Kidney (tissue), 14 donors: ENCODE results near the gene CRTC1. TPM values are rescaled to one million over a fixed set of nuclear protein-coding genes. Genes with fewer than 3 reads are reported as not detected.

ENCODE experiments used
- DNase-seq, 5 donors: peaks; one replicate each; pipeline ENCODE4 v3.0.0-alpha.2; 2013 to 2020
- FAIRE-seq: peaks from 2 replicates; lab custom pipeline; 2012; peaks lifted over from hg19 to GRCh38; lab: Jason Lieb, UNC
- H3K27ac ChIP-seq, 2 donors: one replicate each; pipeline ENCODE4 v1.7.0; 2013; ENCODE audit warnings: low read depth in 2 of 2, low read length in 2 of 2, inconsistent platforms in 1 of 2
- H3K27me3 ChIP-seq: one replicate; pipeline ENCODE4 v1.7.1; 2013; ENCODE audit warnings: low read length, inconsistent platforms; ENCODE audit not compliant: control insufficient read depth, insufficient read depth
- H3K36me3 ChIP-seq, 3 donors: one replicate each; pipeline versions ENCODE4 v1.7.0 to v1.7.1; 2013; ENCODE audit warnings: low read length in 3 of 3, control low read depth in 1 of 3, inconsistent platforms in 1 of 3; ENCODE audit not compliant: insufficient read depth in 3 of 3, control insufficient read depth in 2 of 3
- H3K4me1 ChIP-seq, 3 donors: one replicate each; pipeline versions ENCODE4 v1.7.0 to v1.7.1; 2013; ENCODE audit warnings: low read length in 3 of 3, inconsistent platforms in 1 of 3, low read depth in 1 of 3; ENCODE audit not compliant: control insufficient read depth in 2 of 3, insufficient read depth in 2 of 3
- H3K4me3 ChIP-seq, 3 donors: one replicate each; pipeline versions ENCODE4 v1.7.0 to v1.8.1; 2013; ENCODE audit warnings: low read length in 3 of 3, control low read depth in 1 of 3, inconsistent platforms in 1 of 3
- H3K9ac ChIP-seq, 3 donors: one replicate each; pipeline versions ENCODE4 v1.7.0 to v1.7.1; 2013; ENCODE audit warnings: low read length in 3 of 3, control low read depth in 1 of 3, inconsistent platforms in 1 of 3
- H3K9me3 ChIP-seq, 3 donors: one replicate each; pipeline versions ENCODE4 v1.7.0 to v1.7.1; 2013; ENCODE audit warnings: low read length in 3 of 3, control low read depth in 1 of 3, inconsistent platforms in 1 of 3; ENCODE audit not compliant: control insufficient read depth in 2 of 3, insufficient read depth in 1 of 3
- CTCF ChIP-seq: IDR thresholded peaks from 3 replicates; pipeline ENCODE4 v1.5.1; 2012; ENCODE audit warnings: mild to moderate bottlenecking, moderate library complexity, borderline replicate concordance; ENCODE audit not compliant: insufficient read depth; ENCODE audit errors: extremely low read depth
- intact Hi-C: fragments of 100-400 bp; cut with DNase I; formaldehyde crosslinking; loops from one replicate; pipeline ENCODE4 v1.11.1; 2022
- polyA plus RNA-seq: library from polyadenylated mRNA; stranded (reverse); fragments of 350-450 nt; fragmentation: Illumina TruSeq; extraction: RNeasy Lipid Tissue Mini Kit (QIAGEN cat#74804); gene quantifications from one replicate; pipeline ENCODE4 v1.2.3, GENCODE V29; 2014; ENCODE audit warnings: low read depth, low replicate concordance; ENCODE audit not compliant: insufficient read depth
- total RNA-seq: library from RNA; stranded (reverse); fragmentation: NEBNext Ultra II Directional; extraction: Animal tissue kit (Norgen Biotek cat#: 25700); gene quantifications from one replicate; pipeline ENCODE4 v1.2.1, GENCODE V29; 2021
- donor health status: control.
- donor health status: control.
- donor health status: control.
- donor health status: control.
- donor health status: control.
- donor health status: DM: yes; HTN: yes; CAD: no.
- donor health status: Normal renal cell carcinoma (clear cell type).

The CRTC1 gene
- total and polyA plus RNA-seq, 2 donors from 2014 or later = 10.9 to 26.8 TPM

GRCh38 chr19:18781047-18781600 is 97.6 kb downstream of the CRTC1 start:
- FAIRE-seq (no peak), DNase-seq (no peak)
- intact Hi-C loops = no loop called here
- no peaks in the 10 kb centered on the region for H3K9me3 ChIP-seq
- H3K27me3 ChIP-seq = peaks cover 9% of the 10 kb centered on the region
- H3K9ac ChIP-seq = no peak overlapping the region
- TF ChIP-seq CTCF = no peak
- no peak overlapping the region for H3K4me3 ChIP-seq
- H3K4me1 ChIP-seq = peaks cover 0 to 3% (median 0%) of the 10 kb centered on the region in 3 donors
- no peak overlapping the region for H3K27ac ChIP-seq
- H3K36me3 ChIP-seq = no peaks in the 10 kb centered on the region

GRCh38 chr19:18781885-18782527 is 98.5 kb downstream of the CRTC1 start:
- TF ChIP-seq CTCF = no peak
- peaks cover 15% of the 10 kb centered on the region for H3K27me3 ChIP-seq
- DNase-seq (no peak), FAIRE-seq (no peak)
- no peak overlapping the region for H3K9ac ChIP-seq
- no peaks in the 10 kb centered on the region for H3K36me3 ChIP-seq
- peaks cover 0 to 3% (median 0%) of the 10 kb centered on the region in 3 donors for H3K4me1 ChIP-seq
- no peaks in the 10 kb centered on the region for H3K9me3 ChIP-seq
- intact Hi-C loops = no loop called here
- no peak overlapping the region for H3K4me3 ChIP-seq
- H3K27ac ChIP-seq = no peak overlapping the region

GRCh38 chr19:18782559-18783225 is 99.2 kb downstream of the CRTC1 start:
- FAIRE-seq = no peak
- H3K9me3 ChIP-seq = no peaks in the 10 kb centered on the region
- H3K27ac ChIP-seq = no peak overlapping the region
- peaks cover 18% of the 10 kb centered on the region for H3K27me3 ChIP-seq
- no peak overlapping the region for H3K9ac ChIP-seq
- no peak for TF ChIP-seq CTCF
- H3K4me3 ChIP-seq = no peak overlapping the region
- peaks cover 0 to 6% (median 0%) of the 10 kb centered on the region in 3 donors for H3K4me1 ChIP-seq
- no peak for DNase-seq
- H3K36me3 ChIP-seq = no peaks in the 10 kb centered on the region
- intact Hi-C loops = no loop called here
